ENCODE measurements around the gene EIF5A.
"Not testable (repeated sequence)": the region's sequence is repeated elsewhere in the genome, so short reads cannot be mapped to it uniquely, and the experiment has no call there.

The EIF5A gene

DNA sequence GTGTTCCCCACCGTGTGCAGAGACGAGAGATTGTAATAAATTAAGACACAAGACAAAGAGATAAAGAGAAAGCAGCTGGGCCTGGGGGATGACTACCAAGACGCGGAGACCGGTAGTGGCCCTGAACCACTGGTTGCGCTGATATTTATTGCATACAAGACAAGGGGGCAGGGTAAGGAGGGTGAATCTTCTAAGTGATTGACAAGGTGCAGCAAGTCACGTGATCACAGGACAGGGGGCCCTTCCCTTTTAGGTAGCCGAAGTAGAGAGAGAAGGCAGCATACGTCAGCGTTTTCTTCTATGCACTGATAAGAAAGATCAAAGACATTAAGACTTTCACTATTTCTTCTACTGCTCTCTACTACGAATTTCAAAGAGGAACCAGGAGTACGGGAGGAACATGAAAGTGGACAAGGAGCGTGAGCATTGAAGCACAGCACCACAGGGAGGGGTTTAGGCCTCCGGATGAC lies 25.2 kb downstream of the EIF5A start:
- not testable (repeated sequence) for DNase-seq

DNA sequence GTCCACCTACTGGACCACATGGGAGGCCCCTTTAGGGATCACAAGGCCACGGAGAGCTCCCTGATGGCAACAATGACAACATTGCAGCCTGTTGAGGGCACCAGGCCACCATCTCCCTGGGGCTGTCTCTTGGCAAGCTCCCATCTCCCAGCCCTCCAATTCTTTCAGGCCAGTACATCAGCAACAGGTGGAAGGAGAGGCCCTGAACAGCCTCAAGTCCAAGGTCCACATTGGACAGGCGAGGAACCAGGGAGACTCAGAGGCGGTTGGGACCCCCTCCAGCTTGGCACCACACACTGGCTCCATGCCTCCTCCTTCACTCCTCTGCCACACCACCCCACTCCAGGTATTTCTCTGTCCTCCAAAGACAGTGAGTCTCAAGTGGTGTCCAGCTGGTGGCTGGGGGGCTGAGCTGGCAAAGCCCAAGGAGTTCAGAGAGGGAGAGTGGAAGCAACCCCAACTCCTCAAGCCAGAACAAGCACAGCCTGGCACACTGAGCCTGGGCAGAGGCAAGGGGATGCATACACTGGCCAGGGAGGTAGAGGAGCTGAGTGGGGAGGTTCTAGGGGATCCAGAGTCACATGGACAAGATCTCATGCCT lies 27.6 kb downstream of the EIF5A start:
- DNase-seq = no peak

DNA sequence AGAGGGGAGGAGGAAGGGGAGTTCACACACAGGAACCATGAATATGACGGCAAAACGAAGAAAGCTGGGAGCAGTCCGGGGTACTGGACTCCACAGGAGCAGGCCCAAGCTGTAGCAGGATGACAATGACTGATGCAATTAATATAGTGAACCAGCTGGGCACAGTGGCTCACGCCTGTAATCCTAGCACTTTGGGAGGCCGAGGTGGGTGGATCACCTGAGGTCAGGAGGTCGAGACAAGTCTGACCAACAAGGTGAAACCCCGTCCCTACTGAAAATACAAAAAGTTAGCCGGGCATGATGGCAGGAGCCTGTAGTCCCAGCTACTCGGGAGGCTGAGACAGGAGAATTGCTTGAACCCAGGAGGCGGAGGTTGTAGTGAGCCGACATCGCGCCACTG lies 28.3 kb downstream of the EIF5A start:
- DNase-seq = not testable (repeated sequence)

DNA sequence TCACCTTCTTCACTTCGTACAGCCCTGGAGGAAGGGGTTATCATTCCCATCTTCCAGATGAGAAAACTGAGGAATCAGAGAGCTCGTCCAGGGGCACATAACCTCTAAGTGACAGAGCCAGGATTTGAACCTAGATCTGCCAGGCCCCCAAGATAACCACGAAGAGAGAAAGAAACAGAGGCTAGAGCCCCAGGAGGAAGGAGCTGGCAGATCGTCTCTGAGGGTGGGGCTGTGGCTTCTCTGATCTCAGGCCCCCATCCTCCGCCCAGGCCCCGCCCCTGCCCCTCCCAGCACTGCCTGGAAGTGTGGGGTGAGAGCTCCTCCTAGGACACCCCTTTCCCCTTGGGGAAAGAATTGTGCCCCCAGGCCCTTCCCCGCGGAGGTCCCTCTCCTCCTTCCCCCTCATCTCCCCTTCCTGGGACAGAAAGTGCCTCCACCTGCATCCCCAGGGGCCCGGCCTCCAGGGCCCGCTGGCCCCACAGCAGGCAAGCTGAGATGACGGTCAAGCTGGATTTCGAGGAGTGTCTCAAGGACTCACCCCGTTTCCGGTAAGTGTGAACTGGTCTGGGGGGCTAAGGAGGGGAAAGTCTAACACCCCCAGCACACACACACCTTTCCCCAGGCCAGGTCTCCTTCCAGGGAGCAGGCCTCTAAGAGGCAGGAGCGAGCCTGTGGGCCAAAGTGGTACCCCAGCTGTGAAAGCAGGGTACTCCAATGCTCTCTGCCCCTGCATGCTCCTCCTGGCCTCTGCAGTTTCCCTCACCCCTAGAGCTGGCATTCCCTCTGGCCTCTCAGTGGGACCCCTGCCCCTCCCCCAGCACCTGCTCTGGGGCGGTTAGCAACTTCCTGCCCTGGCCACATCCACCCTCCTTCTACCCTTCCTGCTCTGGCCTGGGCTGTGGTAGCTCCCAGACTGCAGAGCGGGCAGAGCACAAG lies 29.1 kb downstream of the EIF5A start, which contains the start of gene ACAP1:
TSS of gene ACAP1 (plus strand) at position 290 of the 936 bp plus-strand sequence. CDS start at position 496, 206 bp downstream.
- no peak for DNase-seq

DNA sequence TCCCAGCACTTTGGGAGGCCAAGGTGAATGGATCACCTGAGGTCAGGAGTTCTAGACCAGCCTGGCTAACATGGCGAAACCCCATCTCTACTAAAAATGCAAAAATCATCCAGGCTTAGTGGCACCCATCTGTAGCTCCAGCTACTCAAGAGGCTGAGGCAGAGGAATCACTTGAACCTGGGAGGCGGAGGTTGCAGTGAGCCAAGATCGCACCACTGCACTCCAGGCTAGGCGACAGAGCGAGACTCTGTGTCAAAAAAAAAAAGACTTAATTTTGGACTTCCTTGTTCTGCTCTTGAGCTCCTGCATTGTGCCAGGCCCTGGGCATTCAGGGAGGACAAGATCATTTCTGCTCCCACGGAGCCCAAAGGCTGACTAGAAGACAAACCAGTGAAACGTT lies 30.2 kb downstream of the EIF5A start:
- DNase-seq = not testable (repeated sequence)

DNA sequence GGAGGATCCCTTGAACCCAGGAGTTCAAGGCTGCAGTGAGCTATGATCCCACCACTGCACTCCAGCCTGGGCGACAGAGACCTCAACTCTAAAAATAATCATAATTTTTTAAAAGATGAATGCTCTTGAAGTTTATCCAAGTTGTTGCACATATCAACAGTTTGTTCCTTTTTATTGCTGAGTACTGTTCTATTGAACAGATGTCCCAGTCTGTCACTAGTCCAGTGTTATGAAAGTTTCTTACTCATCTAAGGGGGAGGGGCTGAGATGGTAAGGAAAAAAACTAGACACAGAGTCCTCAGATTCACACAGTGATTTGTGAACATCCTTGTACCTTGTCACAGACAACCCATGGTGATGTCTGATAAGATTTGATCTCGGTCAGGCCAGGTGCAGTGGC lies 32.8 kb downstream of the EIF5A start:
- DNase-seq = no peak

DNA sequence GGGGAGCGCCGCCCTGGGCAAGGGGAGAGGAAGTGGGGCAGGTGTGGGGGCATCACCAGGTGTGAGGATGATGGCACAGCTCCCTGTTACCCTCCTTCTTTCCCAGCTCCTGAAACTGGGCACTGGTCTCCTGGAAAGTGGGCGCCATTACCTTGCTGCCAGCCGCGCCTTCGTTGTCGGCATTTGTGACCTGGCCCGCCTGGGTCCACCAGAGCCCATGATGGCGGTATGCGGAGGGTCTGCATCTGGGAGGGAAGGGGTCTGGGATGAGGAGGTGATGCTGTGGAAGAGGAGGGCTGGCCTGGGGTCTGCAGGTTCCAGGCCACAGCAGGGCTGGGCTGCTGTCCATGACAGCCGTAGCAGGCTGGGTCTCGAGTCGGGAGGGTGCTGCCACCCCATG lies 34.4 kb downstream of the EIF5A start:
- DNase-seq = no peak

DNA sequence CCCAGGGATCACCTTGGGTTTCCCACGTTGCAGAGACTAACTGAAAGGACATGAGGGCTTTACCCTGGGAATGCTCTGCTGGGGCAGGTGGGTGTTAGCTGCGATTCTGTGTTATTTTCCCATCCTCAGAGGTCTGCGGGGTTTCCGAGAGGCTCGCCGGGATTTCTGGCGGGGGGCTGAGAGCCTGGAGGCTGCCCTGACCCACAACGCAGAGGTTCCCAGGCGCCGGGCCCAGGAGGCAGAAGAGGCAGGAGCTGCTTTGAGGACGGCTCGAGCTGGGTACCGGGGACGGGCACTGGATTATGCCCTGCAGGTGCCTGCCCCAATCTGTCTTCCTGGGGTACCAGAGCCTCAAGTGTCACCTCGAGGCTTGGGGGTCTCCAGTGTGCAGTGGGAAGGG lies 35.8 kb downstream of the EIF5A start:
- no peak for DNase-seq

DNA sequence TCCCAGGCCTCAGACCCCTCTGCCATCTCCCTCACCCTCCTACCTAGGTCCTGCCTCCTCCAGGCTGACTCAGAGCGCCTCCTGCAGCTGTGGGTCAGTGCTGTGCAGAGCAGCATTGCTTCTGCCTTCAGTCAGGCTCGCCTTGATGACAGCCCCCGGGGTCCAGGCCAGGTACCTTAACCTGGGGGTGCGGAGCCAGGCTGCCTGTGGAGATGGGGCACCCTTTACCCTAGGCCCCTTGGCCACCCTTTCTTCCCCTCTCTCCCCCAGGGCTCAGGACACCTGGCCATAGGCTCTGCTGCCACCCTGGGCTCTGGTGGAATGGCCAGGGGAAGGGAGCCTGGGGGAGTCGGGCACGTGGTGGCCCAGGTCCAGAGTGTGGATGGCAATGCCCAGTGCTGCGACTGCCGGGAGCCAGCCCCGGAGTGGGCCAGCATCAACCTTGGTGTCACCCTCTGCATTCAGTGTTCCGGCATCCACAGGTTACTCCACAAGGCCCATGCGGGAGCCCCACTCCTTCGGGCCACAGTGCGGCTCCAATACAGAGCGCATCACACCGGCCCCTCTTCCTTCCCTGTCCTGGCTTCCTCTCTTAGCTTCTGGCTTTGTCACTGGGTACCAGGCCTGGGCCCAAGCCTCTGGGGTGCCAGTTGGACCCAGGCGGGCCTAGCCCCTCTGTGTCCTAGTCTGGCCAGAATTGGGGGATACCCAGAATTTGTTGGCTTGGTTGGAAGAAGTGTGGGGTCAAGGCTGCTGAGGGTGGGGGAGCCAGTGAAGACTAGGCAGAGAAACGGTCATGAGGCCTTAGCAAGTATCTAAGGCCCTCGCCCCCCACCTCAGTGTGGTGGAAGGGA lies 39.6 kb downstream of the EIF5A start:
- DNase-seq = no peak

DNA sequence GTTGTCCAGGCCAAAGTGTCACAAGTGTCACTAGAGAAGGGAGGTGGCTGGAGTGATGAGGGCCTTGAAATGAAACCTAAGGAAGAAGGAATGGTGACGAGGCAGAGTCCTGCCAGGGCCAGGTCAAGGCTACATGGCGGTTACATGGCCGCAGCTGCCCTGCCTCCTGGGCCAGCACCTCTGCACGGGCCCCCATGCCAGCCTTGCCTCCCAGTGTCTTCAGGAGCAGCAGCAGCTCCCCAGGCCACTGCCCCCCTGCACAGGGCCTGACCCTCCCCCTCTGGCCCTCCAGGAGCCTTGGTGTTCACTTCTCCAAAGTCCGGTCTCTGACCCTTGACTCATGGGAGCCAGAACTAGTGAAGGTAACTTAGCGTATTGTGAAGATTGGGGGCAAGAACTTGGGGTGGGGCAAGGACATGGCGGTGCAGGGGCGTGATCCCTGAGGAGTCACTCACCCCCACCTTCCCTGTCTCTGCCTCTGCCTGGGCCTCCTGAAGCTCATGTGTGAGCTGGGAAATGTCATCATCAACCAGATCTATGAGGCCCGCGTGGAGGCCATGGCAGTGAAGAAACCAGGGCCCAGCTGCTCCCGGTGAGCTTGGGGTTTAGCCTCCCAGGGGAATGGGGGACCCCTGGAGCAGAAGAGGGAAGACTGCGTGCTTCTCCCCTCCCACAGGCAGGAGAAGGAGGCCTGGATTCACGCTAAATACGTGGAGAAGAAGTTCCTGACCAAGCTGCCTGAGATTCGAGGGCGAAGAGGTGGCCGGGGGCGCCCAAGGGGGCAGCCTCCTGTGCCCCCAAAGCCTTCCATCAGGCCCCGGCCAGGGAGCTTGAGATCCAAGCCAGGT lies 40.4 kb downstream of the EIF5A start:
- DNase-seq = no peak

DNA sequence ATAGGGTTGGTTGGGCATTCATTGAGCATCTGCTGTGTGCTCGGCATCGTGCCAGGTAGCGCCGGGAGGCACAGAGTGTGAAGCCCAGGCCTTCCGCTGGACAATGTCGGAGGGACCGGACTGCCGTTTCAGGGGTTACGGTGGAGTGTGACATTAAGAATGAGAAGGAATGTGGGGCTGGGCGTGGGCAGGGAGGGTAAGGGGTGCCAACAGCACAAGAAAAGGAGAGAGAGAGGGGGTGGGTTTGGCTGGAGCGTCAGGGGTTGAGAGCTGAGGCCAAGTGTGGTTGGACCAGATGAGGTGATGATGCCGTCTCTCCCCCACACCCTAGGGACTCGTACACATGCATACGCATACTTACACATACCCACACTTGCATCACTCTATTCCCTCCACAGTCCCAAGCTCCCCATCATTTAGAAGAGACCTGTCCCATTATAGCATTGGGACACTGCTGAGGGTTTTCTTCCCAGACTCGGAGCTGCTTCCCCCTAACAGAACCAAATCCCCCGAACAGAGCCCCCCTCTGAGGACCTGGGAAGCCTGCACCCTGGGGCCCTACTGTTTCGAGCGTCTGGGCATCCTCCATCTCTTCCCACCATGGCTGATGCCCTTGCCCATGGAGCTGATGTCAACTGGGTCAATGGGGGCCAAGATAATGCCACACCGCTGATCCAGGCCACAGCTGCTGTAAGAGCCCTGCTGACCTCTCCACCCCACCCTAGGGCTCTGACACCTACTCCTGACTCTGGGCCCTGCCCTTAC lies 41.2 kb downstream of the EIF5A start:
- DNase-seq = no peak

DNA sequence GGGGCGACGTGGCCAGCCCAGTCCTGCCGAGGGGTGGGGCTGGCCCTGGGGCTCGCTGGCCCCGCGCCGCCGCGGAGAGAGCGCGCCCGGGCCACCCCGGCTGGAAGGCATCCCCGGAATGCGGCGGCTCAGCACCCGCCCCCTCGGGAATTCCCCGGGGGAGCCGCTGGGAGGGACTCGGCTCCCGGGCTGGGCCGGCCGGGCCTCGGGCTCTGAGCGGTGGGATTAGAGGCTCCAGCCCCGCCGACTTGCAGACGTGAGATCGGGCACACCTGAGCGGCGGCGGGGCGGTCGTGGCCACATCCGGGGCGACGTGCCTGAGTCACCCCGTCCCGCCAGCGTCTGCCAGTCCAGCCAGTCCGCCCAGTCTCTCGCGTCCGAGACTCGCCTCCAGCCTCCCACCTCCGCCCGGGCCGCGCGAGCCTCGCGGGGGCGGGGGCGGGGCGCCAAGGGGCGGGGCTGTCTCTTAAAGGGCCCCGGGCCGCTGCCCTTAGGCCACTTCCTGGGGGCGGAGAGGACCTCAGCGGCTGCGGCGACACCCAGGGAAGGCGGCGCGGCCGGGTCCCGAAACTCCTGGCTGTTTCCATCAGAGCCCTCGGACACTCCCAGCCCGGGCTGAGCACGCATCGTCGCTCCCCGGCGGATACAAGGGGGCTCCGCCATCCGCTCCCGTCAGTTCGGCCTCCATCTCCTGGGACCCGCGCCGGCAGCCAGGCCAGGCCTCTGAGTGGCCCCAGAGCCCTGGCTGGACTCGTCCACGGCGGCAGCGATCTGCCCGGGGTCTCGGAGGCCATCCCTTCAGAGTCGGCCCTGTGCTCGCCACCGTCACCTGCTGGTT lies 44.5 kb downstream of the EIF5A start, which contains the start of gene KCTD11:
TSS of gene KCTD11 (plus strand) at position 498 of the 838 bp plus-strand sequence.
- DNase-seq = peak; percentile 97

DNA sequence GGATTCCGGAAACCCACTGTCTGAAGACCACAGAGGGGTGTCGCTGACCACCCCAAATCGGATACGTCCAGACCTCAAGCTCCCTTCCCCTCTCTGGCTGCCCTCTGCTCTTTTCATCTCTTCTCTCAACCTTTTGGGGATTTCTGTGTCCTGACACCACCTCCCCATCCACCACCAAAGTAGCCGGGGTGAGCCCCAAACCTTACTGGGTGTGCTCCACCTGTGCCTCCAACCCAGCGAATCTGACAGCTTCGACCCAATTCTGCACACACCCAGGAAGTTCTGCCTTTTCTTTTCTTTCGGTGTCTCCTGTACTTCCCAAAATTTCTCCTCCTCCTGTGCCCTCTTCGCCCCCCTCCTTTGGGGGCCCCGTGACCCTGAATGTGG lies 45.1 kb downstream of the EIF5A start:
- DNase-seq = no peak

DNA sequence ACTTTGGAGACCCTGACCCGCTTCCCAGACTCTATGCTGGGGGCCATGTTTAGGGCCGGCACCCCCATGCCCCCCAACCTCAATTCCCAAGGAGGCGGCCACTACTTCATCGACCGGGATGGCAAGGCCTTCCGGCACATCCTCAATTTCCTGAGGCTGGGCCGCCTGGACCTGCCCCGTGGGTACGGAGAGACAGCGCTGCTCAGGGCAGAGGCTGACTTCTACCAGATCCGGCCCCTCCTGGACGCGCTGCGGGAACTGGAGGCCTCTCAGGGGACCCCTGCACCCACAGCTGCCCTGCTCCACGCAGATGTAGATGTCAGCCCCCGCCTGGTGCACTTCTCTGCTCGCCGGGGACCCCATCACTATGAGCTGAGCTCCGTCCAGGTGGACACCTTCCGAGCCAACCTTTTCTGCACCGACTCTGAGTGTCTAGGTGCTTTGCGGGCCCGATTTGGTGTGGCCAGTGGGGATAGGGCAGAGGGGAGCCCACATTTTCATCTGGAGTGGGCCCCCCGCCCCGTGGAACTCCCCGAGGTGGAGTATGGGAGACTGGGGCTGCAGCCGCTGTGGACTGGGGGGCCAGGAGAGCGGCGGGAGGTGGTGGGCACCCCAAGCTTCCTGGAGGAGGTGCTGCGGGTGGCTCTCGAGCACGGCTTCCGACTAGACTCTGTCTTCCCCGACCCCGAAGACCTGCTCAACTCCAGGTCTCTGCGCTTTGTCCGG lies 45.6 kb downstream of the EIF5A start:
- DNase-seq = no peak

DNA sequence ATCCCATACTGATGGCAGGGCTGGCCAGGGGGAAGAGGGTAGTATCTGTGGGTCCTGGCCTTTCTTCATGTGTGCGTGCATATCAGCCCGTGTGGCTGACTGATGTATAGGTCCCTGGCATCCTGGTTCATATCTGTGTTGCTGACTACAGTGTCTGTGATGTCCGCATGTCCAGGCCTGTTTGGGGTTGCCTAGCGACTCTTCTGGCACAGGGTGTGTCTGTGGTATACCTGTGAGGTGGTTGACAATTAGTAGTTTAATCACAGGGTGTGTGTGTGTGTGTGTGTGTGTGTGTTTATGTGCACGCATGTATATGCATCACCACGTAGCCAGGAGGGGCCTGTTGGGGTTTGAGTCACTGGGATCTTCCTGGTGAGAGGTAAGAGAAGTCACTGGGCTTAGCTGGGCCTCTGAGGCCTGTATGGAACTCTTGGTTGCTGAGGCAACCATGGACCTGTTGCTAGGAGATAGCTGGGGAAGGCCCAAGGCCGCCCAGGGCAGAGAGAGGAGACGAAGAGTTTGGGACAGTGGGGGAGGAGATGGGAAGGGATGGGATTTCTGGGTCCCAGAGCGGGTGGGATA lies 46.9 kb downstream of the EIF5A start:
- DNase-seq = peak; percentile 50

DNA sequence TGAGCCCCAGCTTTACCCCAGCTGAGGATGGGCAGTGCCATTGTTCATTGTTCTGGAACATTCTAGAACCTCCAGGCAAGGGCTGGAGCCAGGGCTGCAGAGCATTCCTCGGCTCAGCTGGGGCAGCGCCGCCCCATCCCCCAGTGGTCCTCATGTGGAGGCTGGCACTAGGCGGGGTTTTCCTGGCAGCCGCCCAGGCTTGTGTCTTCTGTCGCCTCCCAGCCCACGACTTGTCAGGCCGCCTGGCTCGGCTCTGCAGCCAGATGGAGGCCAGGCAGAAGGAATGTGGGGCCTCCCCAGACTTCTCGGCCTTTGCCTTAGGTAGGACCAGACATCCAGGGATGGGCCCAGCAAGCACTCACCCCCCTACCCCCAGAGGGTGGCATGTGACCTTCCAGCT lies 47.6 kb downstream of the EIF5A start, which contains the start of gene TMEM95:
TSS of gene TMEM95 (plus strand) at position 104 of the 400 bp plus-strand sequence. CDS start at position 153, 49 bp downstream.
- peak; percentile 65 for DNase-seq

DNA sequence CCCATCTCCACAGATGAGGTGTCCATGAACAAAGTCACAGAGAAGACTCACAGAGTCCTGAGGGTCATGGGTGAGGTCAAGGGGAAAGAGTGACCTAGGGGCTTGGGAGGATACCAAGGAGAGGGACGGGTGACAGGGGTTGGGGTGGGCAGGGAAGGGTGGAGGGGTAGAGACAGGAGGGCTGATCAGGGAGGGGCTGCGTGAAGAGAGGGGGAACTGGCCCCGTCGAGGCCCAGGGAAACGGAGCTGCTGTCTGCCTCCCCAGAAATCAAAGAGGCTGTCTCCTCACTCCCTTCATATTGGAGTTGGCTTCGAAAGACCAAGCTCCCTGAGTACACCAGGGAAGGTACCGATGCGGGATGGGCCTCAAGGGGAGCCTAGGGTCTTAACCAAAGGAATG lies 48.1 kb downstream of the EIF5A start:
- no peak for DNase-seq

DNA sequence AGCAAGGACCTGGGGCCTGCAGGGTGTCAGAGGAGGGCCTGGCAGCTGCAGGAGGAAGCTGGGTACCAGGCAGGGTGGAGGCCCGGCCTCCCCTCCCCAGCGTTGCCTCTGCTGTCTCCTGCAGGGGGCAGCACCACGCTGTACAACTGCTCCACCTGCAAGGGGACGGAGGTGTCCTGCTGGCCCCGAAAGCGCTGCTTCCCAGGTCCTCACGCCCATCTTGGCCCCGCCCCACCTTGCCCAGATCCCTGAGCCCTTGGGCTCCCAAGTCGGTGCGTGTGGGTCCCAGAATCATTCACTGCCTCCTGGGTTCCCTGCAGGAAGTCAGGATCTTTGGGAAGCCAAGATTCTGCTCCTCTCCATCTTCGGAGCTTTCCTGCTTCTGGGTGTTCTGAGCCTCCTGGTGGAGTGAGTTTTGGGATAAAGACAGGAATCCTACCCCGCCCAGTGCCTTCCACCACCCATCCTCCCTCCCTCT lies 48.7 kb downstream of the EIF5A start:
- peak; percentile 70 for DNase-seq

DNA sequence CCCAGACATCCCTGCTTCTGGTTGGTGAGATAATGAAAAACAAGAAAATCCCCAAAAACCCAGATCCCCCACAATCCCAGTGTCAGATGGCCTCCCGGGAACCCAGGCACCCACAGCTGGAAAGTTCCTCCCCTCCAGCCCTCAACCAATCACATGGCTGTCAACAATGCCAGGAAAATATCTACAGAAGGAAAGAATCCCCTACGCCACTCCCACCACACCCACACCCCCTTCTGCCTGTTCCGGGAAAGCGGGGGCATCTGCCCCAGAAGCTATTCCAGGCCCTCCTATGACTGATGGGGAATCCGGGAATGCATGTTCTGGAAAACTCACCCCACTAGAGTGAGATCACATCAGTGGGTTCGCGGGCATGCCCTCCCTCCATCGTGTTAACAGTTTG lies 49.3 kb downstream of the EIF5A start:
- no peak for DNase-seq
